Stimulated activated CD8-positive, alpha-beta memory T cell treated with anti-CD3 and anti-CD28 coated beads, Interleukin-2, amount 100 ng/mL, for 1 hour (primary cell): ENCODE results near the gene P2RY6.
A peak's percentile ranks its signal among the peaks of the same experiment; 100 is the strongest.

Experiments used
- DNase-seq, 2 donors: peaks; one replicate each; pipeline ENCODE4 v3.0.0-alpha.2; 2020; ENCODE audit warnings: low read depth in 2 of 2

P2RY6 gene

GRCh38 chr11:73280626-73281025, 8.5 kb downstream of the P2RY6 start:
- DNase-seq, result no peak

GRCh38 chr11:73281201-73281741, 9.1 kb downstream of the P2RY6 start:
- DNase-seq, result no peak

DNA sequence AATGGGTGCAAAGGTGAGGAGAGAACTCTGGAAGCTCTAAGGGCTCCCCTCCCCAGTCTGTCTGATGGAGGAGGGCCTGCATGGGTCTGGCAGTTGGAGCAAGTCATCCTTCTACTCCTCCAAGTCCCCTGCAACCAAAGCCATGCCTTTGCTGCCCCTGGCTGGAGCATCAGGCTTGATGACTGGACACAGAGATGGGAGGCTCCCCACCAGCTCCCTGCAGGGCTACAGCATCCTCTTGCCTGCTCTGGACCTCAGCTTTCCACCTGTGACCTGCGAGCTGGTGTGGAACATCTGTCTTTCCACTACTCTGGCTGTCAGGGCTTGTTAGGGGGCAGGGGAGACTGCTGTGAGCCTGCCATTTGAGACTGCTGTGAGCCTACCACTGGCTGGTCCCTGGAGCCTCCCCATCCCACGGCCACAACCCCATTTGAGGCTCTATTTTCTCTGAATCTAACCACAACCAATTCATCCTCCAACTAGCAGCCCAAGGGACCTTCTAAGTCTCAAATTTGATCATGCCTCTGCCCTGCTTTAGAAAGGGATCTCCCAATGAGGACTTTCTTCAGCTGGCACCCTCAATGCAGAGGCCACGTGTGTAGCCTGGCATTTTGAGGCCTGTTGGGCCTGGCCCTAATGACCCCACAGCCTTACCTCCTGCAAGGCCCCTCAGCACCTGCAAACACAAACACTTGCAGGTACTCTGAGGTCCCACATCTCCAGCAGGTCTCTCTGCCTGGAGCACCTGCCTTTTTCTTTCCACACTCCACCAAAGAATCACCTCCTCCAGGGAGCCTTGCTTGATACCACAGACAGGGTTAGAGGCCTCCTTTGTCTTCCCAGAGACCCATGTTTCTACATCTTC, 9.9 kb downstream of the P2RY6 start:
- no peak for DNase-seq

- DNase-seq, result no peak
These were observed 11.3 kb downstream of the P2RY6 start for GRCh38 chr11:73283276-73284000.

GRCh38 chr11:73284106-73284505, 12.0 kb downstream of the P2RY6 start:
- DNase-seq, result no peak

GRCh38 chr11:73285721-73286120, 13.6 kb downstream of the P2RY6 start:
- DNase-seq, result no peak

GRCh38 chr11:73286240-73286810, 14.2 kb downstream of the P2RY6 start:
- DNase-seq, result no peak

DNA sequence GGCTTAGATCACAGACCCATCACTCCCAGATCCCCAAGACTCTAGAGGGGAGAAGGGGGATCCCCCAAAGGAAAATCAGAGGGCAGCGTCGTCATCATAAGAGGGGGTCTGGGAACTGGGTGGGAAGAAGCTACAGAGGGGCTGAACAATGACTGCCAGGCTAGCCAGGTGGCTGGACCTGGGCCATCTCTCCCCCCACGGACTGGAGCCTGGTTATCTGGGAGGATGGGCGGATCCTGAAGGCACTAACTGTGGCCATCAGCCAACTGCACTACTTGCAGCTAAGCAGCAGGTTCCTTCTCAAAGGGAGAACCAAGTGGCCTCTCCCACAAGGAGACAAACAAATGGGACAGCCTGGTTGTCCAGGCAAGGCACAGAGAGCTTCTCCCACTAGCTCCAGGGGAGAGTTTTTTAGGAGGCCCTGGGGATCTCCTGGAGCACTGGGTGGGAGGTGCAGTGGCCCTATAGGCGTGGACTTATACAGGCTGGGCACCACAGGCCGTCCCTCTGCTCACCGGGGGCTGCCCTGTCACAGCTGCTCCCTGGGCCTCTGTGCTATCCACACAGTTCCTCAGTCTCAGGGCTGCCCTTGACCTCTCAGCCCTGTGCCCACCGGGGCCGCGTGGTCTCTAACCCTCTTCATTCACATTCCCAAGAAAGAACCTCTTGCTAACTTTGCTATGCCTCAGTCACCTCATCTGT, 15.4 kb downstream of the P2RY6 start:
- no peak for DNase-seq

DNA sequence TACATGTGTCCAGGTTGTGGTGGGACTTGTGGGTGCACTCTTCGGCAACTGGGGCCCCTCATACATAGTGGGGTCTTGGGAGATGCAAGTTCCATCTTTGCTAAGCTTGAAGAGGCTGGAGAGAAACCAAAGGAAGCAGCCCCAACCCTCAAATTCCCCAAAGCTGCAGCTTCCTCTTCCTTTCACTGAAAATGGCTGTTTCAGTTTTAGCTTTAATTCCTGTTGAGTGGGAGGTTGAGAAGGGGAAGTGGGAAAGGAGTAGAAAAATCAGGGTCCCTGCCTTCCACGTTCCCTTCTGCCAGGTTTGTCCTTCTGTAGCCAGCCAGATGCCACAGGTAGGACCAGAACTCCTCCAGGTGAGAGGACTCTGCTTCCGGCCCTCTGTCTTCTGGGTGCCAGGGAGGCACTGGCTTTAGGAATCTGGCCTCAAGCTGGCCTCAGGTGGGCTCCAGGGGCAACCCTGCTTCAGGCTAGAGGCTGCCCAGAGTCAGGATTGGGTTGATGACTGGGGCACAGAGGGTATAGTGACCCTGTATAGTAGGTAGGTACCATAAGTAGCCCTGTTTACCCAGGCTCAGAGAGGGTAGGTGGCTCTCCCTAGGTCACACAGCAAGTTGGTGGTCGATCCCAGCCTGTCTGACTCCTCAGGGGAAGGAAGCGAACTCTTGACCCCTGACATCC, 16.2 kb downstream of the P2RY6 start:
- no peak for DNase-seq

DNA sequence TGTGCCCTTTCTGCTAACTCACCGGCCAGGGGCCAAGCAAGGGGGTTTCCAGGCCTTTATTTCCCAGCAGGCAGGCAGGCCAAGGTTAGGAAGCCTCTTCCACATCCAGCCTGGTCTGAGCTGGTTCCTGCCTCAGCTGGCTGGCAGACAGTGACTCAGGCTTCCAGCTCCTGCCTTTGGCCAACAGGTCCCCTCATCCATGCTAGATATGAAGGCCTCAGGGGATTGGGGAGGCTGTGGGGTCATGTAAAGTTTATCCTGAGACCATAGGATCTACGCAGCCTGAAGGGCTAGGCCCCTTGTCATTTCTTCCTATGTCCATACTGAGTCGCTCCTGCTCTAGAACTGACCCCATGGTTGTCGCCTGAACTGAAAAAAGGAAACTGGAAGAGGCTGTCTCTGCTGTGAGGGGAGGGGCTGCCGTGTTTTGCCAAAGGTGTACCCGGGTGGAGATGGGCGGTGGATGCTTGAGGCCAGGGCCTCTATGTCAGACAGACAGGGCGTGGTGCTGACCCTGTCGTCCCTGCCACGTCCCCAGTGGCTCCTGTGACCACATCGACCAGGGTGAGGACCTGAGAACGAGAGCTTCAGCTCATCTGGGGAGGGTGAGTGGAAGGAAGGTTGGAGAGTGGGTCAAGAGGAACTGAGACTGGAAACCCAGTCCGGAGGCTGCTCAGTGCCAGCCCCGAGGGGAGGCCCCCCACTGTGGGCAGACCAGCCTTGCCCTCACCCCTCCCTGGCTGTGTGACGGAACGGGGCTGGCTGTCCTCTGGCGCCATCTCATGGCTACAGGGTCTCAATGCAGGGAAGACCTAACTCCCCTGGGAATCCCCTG, 17.0 kb downstream of the P2RY6 start:
- DNase-seq, result peak in 1 of 2 donors; percentile 16

- DNase-seq, result no peak
These were observed 18.4 kb downstream of the P2RY6 start for GRCh38 chr11:73290536-73290935.

DNA sequence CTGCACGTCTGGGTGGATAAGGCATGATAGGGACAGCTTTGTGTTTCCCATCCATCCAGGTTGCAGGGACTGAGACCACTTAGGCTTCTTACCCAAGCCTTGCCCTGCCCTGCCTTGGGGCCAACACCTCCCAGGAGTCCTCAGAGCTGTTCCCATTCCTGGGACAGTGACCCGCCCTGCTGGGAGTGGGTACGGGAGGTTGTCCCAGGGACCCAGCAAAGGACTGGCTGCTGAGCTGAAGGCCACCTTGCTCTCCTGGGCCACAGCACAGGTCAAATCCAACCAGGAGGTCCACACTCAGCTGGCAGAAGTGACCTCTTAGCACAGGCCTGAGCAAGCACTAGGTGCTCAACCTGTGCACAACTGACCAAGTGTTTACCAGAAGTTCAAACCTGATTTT, 19.1 kb downstream of the P2RY6 start:
- DNase-seq, result no peak

- DNase-seq, result no peak
These were observed 19.8 kb downstream of the P2RY6 start for GRCh38 chr11:73291781-73292524.

DNA sequence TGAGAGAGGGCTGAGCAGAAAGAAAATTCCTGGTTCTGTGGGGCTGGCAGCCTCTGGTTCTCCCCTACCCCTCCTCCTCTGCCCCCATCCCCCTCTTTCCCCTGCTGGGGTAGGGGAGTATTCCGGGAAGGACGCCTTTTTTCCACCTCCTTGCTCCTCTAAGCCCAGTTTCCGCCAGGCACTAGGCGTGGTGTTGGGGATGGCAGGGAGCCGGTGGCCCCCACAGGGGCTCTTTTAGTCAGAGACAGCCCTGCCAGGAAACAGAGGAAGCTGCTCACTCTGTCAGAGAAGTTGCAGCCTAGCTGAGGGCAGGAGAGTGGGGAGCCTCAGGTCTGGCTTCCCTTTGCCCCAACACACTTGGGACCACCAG, 20.4 kb downstream of the P2RY6 start:
- no peak for DNase-seq

DNA sequence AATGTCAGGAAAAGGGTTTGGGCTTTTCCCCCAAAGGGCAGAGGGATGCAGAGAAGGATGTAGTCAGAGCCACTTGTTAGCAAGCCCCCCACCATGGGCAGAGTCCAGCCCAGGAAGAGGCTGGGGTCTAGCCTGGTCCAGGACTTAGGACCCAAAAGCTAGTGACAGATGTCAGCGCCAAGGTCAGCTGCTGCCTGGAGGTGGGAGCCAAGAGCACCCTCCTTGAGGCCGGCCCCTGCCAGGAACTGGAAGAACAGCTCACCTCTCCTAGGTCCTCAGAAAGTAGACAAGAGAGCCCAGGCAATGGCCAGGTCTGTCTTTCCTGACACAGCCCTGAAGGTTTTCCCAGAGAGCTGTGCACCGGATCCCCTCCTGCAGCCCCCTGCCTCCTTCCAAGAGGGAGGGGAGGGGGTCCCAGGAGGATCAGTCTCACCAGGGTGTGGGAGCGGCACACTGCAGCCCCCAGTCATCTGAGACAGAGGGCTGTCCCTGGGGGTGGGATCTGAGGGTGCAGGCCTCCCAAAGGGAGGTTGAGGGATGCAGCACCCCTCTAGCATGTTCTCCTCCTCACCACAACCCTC, 21.3 kb downstream of the P2RY6 start:
- no peak for DNase-seq

- DNase-seq, result no peak
These were observed 22.5 kb downstream of the P2RY6 start for GRCh38 chr11:73294604-73295003.

DNA sequence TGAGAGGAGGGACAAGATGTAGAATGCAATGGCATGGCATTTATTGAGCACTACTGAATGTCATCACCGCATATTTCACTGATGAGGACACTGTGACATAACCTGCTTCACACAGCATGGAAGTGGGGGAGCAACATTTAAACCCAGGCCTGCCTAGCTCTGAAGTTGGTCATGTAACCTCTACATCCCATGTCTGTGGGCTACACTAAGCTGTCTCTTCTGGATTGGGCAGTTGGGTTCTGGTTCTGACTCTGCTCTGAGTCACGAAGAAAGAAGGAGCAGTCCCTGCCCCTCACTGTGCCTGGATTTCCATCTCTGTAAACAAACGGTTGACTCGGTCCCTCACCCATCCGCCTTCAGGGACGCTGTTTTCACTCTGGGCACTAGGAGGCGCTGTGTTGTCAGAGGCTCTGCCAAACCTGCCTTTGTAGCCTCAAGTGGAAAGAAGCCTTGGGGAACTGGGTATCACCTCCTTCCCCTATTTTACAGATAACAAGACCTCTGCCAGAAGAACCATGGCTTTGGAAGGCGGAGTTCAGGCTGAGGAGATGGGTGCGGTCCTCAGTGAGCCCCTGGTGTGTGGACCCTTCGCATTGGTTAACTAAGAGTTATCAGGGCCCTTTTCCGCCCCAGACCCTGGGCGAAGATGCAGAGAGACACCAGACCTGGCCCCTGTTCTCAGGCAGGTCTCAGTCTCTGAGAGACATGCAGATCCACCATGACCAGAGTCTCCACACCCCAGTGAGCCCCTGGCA, 23.3 kb downstream of the P2RY6 start:
- DNase-seq, result peak; percentile 32 to 53

- no peak for DNase-seq
These were observed 23.8 kb downstream of the P2RY6 start for GRCh38 chr11:73295996-73296318.
